Measurements from ENCODE around the gene SMIM9.

DNA sequence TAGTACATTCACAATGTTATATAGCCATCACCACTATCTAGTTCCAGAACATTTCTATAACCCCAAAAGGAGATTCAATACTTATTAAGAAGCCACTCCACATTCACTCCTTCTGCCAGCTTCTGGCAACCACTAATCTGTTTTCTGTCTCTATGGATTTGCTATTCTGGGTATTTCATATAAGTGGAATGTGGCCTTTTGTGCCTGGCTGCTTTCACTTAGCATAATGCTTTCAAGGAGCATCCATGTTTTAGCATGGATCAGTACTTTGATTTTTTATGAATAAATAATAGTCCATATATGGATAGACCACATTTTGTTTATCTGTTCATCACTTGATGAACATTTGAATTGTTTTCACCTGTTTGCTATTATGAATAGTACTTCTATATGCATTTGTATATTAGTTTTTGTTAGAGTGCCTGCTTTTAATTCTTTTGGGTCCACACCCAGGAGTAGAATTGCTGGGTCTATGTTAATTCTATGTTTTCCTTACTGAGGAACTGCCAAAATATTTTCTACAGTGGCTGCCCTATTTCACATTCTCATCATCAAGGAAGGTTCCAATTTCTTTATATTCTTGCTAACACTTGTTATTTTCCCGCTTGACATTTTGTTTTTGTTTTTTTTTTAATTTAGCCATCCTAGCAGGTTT lies 16.6 kb upstream of the SMIM9 start:
- TF ChIP-seq GATA3 (IDR thresholded peaks at IDR 0.05; ENCODE audit: low read depth, low read length) (no peak), GATA2 (IDR thresholded peaks at IDR 0.05; ENCODE audit: low read depth, low read length) (no peak)

Measured in SH-SY5Y (cell line).